HepG2 (cell line): ENCODE results near the gene NOL11. TPM values are rescaled to one million over a fixed set of nuclear protein-coding genes. Genes with fewer than 3 reads are reported as not detected.

Experiments used
- ATAC-seq: fragments of 200-7000 bp; cut with Tn5 transposase; 3 replicates; pipeline ENCODE4 v1.9.1; 2020; ENCODE audit warnings: mild to moderate bottlenecking, moderate library complexity
- Bru-seq: library from RNA; stranded (reverse); fragments of 400-500 nt; gene quantifications from one replicate; lab custom pipeline; 2021; lab: Mats Ljungman, UMichigan
- BruChase-seq, 2 experiments: library from RNA; stranded (reverse); fragments of 400-500 nt; gene quantifications; one replicate each; lab custom pipeline; 2021; lab: Mats Ljungman, UMichigan
- BruUV-seq: library from RNA; stranded (reverse); fragments of 400-500 nt; replicated peaks from 2 replicates; lab custom pipeline; 2021; lab: Mats Ljungman, UMichigan
- CTCF ChIA-PET: fragments of 300-600 bp; formaldehyde crosslinking; extraction: SDS; loops from one replicate; lab custom pipeline; 2021; ENCODE audit warnings: low total read pairs, inconsistent platforms, low intra/inter-chr PET ratio; lab: Yijun Ruan, JAX
- POLR2A ChIA-PET: fragments of 350-600 bp; sonication (Branson Sonifier 250); formaldehyde crosslinking; loops from one replicate; lab custom pipeline; 2020; ENCODE audit warnings: antibody characterized with exemption, inconsistent platforms; lab: Yijun Ruan, JAX
- DNase-seq: peaks from one replicate; pipeline ENCODE4 v3.0.0-alpha.2; 2015; ENCODE audit warnings: low spot score
- FAIRE-seq: peaks from 3 replicates; lab custom pipeline; 2011; peaks lifted over from hg19 to GRCh38; lab: Jason Lieb, UNC
- H2AFZ ChIP-seq: one replicate; pipeline ENCODE4 v1.6.1; 2011; ENCODE audit warnings: low read length, inconsistent platforms
- H3K27ac ChIP-seq: fragments of 300-600 bp; 3 replicates; pipeline ENCODE4 v1.8.0; 2011; ENCODE audit warnings: mixed run types, mild to moderate bottlenecking, mixed read lengths, low read length, inconsistent platforms; ENCODE audit not compliant: insufficient read depth; ENCODE audit errors: extremely low read length
- H3K27me3 ChIP-seq, 2 experiments: fragments of 200-600 bp in 1 of 2; 2 replicates in 1 of 2; 3 replicates in 1 of 2; pipeline versions ENCODE4 v1.6.0 to v1.8.0; 2011; ENCODE audit warnings: low read length in 2 of 2, mild to moderate bottlenecking in 2 of 2, moderate library complexity in 2 of 2, inconsistent platforms in 1 of 2; ENCODE audit not compliant: insufficient read depth in 2 of 2, control insufficient read depth in 1 of 2
- H3K36me3 ChIP-seq, 2 experiments: fragments of 200-600 bp in 1 of 2; replicated peaks in 1 of 2; 2 replicates in 1 of 2; 3 replicates in 1 of 2; pipeline versions ENCODE4 v1.5.1 to v1.8.0; 2011; ENCODE audit warnings: low read length in 2 of 2, inconsistent platforms in 1 of 2; ENCODE audit not compliant: insufficient read depth in 2 of 2, control insufficient read depth in 1 of 2
- H3K4me1 ChIP-seq: 2 replicates; pipeline ENCODE4 v1.5.1; 2012; ENCODE audit warnings: low read length, inconsistent platforms; ENCODE audit not compliant: insufficient read depth
- H3K4me2 ChIP-seq: 2 replicates; pipeline ENCODE4 v1.6.0; 2011; ENCODE audit warnings: low read depth, low read length, inconsistent platforms
- H3K4me3 ChIP-seq, 3 experiments: fragments of 200-600 bp in 1 of 3; sonication (generic), shearing (Covaris generic) in 1 of 3; replicated peaks in 1 of 3; 2 replicates each; pipeline ENCODE4 v1.5.1; 2011 to 2016; ENCODE audit warnings: low read length in 3 of 3, inconsistent platforms in 2 of 3, low read depth in 2 of 3, mild to moderate bottlenecking in 2 of 3, control low read depth in 1 of 3, mixed read lengths in 1 of 3; ENCODE audit not compliant: insufficient read depth in 1 of 3
- H3K79me2 ChIP-seq: one replicate; pipeline ENCODE4 v1.6.1; 2011; ENCODE audit warnings: low read length, inconsistent platforms; ENCODE audit not compliant: insufficient read depth
- H3K9ac ChIP-seq: 2 replicates; pipeline ENCODE4 v1.6.0; 2011; ENCODE audit warnings: mild to moderate bottlenecking, low read depth, low read length, inconsistent platforms; ENCODE audit not compliant: insufficient read depth
- H3K9me3 ChIP-seq: 2 replicates; pipeline ENCODE4 v1.5.1; 2012; ENCODE audit warnings: mild to moderate bottlenecking, low read length
- H4K20me1 ChIP-seq: 2 replicates; pipeline ENCODE4 v1.6.0; 2011; ENCODE audit warnings: inconsistent platforms, mild to moderate bottlenecking, low read length, moderate library complexity; ENCODE audit not compliant: insufficient read depth
- SNAPC4 ChIP-seq: sonication (generic); formaldehyde crosslinking; IDR thresholded peaks from 2 replicates; pipeline ENCODE4 v1.4.0; 2020; ENCODE audit warnings: mild to moderate bottlenecking, missing genetic modification reagents
- YEATS4 ChIP-seq: sonication (generic); formaldehyde crosslinking; IDR thresholded peaks from 2 replicates; pipeline ENCODE4 v1.4.0; 2020; ENCODE audit warnings: missing genetic modification reagents, borderline replicate concordance
- ZNF136 ChIP-seq: sonication (generic); formaldehyde crosslinking; IDR thresholded peaks from 2 replicates; pipeline ENCODE4 v1.8.1; 2022; ENCODE audit warnings: low read depth, mild to moderate bottlenecking, moderate library complexity, missing genetic modification reagents
- ZNF382 ChIP-seq: sonication (generic); formaldehyde crosslinking; IDR thresholded peaks from 2 replicates; pipeline ENCODE4 v1.5.0; 2020; ENCODE audit warnings: missing genetic modification reagents, mild to moderate bottlenecking, borderline replicate concordance
- ZNF574 ChIP-seq: sonication (generic); formaldehyde crosslinking; IDR thresholded peaks from 2 replicates; pipeline ENCODE4 v1.4.0; 2020; ENCODE audit warnings: missing genetic modification reagents
- WGBS: methylation state at CpG from one replicate; pipeline ENCODE4 v1.1.6; 2017; ENCODE audit warnings: low lambda C conversion rate; 5-methylcytosine and 5-hydroxymethylcytosine counted together
- in situ Hi-C: cut with HindIII; loops from 2 replicates; pipeline ENCODE4 v1.10.0; 2017; ENCODE audit warnings: low pct_unique_long_range_greater_than_20kb; ENCODE audit not compliant: extremely low pct_ligation_motif_present
- intact Hi-C: fragments of 100-400 bp; cut with micrococcal nuclease; formaldehyde crosslinking; loops from one replicate; pipeline ENCODE4 v1.10.0; 2022; ENCODE audit not compliant: unreplicated experiment
- long read RNA-seq, 2 experiments: library from RNA in 1 of 2; library from polyadenylated mRNA in 1 of 2; stranded (forward) in 1 of 2; unstranded in 1 of 2; transcript quantifications; one replicate each; pipeline ENCODE4 v2.0.0, GENCODE V29; 2019 to 2022
- polyA minus RNA-seq, 3 experiments: library from RNA; depleted of rRNA, polyadenylated mRNA; stranded (reverse); fragments of >200 nt; gene quantifications; 2 replicates each; pipeline ENCODE4 v1.2.3, GENCODE V29; 2011; ENCODE audit warnings: low replicate concordance in 1 of 3
- polyA plus RNA-seq, 8 experiments: library from polyadenylated mRNA; depleted of rRNA in 3 of 8; stranded (reverse) in 7 of 8; unstranded in 1 of 8; fragments of >200 nt; fragmentation: Illumina TruSeq in 4 of 8; extraction: Trizol in 4 of 8; gene quantifications; 2 replicates each; pipeline versions ENCODE4 v1.2.1 to v1.2.3, GENCODE V29; 2011 to 2016; ENCODE audit warnings: low read depth in 4 of 8, missing spikeins in 1 of 8, mixed read lengths in 1 of 8; ENCODE audit not compliant: insufficient read depth in 1 of 8
- total RNA-seq, 5 experiments: library from RNA; depleted of rRNA; stranded (reverse); fragments of >200 nt; fragmentation: Illumina TruSeq; extraction: Trizol; gene quantifications; 2 replicates each; pipeline ENCODE4 v1.2.3, GENCODE V29; 2016; ENCODE audit warnings: low read depth in 1 of 5

Gene NOL11
- total RNA-seq (2016; rRNA removed; fragmentation: Illumina TruSeq; extraction: Trizol) (124 and 187 TPM in 2 replicates), polyA plus RNA-seq (2011; rRNA removed) (33.5 and 45.8 TPM in 2 replicates), polyA minus RNA-seq (2011; rRNA and poly(A)+ RNA removed; ENCODE audit: low replicate concordance) (28.1 and 48.6 TPM in 2 replicates), Bru-seq, nascent RNA (percentile 94 among the genes with signal in this experiment), BruChase-seq, experiment 1, labeled RNA remaining after a 6-hour chase (percentile 95 among the genes with signal in this experiment), BruChase-seq, experiment 2, labeled RNA remaining after a 2-hour chase (percentile 96 among the genes with signal in this experiment)
- 13.5 and 17.7 TPM in 2 replicates for total RNA-seq (2016; cell fraction: cytosol; rRNA removed; fragmentation: Illumina TruSeq; extraction: Trizol; ENCODE audit: low read depth)
- 119 and 181 TPM in 2 replicates for total RNA-seq (2016; cell fraction: insoluble cytoplasmic fraction; rRNA removed; fragmentation: Illumina TruSeq; extraction: Trizol)
- total RNA-seq (2016; cell fraction: membrane; rRNA removed; fragmentation: Illumina TruSeq; extraction: Trizol) = 41.0 and 49.3 TPM in 2 replicates
- total RNA-seq (2016; cell fraction: nucleus; rRNA removed; fragmentation: Illumina TruSeq; extraction: Trizol) = 110 and 111 TPM in 2 replicates
- 14.8 and 21.3 TPM in 2 replicates for polyA plus RNA-seq (2011; cell fraction: cytosol; rRNA removed)
- 25.9 and 30.0 TPM in 2 replicates for polyA plus RNA-seq (2011; cell fraction: nucleus; rRNA removed)
- polyA plus RNA-seq (2012) = 44.1 and 58.2 TPM in 2 replicates
- 5.1 and 6.9 TPM in 2 replicates for polyA plus RNA-seq (2016; cell fraction: cytosol; fragmentation: Illumina TruSeq; extraction: Trizol; ENCODE audit: low read depth)
- 140 and 158 TPM in 2 replicates for polyA plus RNA-seq (2016; cell fraction: insoluble cytoplasmic fraction; fragmentation: Illumina TruSeq; extraction: Trizol; ENCODE audit: low read depth)
- polyA plus RNA-seq (2016; cell fraction: membrane; fragmentation: Illumina TruSeq; extraction: Trizol; ENCODE audit: low read depth) = 20.6 and 22.8 TPM in 2 replicates
- 143 and 159 TPM in 2 replicates for polyA plus RNA-seq (2016; cell fraction: nucleus; fragmentation: Illumina TruSeq; extraction: Trizol; ENCODE audit: insufficient read depth, low read depth)
- 80.5 and 83.1 TPM in 2 replicates for polyA minus RNA-seq (2011; cell fraction: cytosol; rRNA and poly(A)+ RNA removed)
- 134 and 139 TPM in 2 replicates for polyA minus RNA-seq (2011; cell fraction: nucleus; rRNA and poly(A)+ RNA removed)
- long read RNA-seq, experiment 1, transcript NOL11-201 (18 exons, 2,947 nt) = major isoform, 59 of 75 reads
- long read RNA-seq, experiment 1, partial matches to known transcripts = 10 of 75 reads
- long read RNA-seq, experiment 1, other reads (novel, unspliced or antisense) = 5 of 75 reads
- long read RNA-seq, experiment 2, transcript NOL11-201 (18 exons, 2,947 nt) = major isoform, 41 of 115 reads
- long read RNA-seq, experiment 2, partial matches to known transcripts = 48 of 115 reads
- long read RNA-seq, experiment 2, other reads (novel, unspliced or antisense) = 25 of 115 reads

- peak; percentile 98 for ATAC-seq
- Histone ChIP-seq H3K27ac (peak within 1 kb of the TSS; percentile 95), H3K79me2 (peaks cover 24% of the 10 kb centered on the region), H4K20me1 (no peaks in the 10 kb centered on the region), H3K9ac (peak within 1 kb of the TSS; percentile 99), H3K4me3 (peak within 1 kb of the TSS; percentile 90 to 97 (median 94)), H2AFZ (peak within 1 kb of the TSS; percentile 73), H3K4me1 (peaks cover 33% of the 10 kb centered on the region), H3K9me3 (no peaks in the 10 kb centered on the region), H3K4me2 (peak within 1 kb of the TSS; percentile 87), H3K36me3 (peaks cover 10 to 24% of the 10 kb centered on the region in 2 experiments), H3K27me3 (no peaks in the 10 kb centered on the region; a peak in 1 of 5 replicates)
- in situ Hi-C loops (no loop called here), intact Hi-C loops (loop anchor here (1.0 kb wide), 3 partner anchors 10 to 107 kb away; no protein-coding TSS in a partner anchor)
- peak; percentile 98 for DNase-seq
- ChIA-PET CTCF (interaction anchor here (0.9 kb wide), 1 partner anchor 62 kb away, joined by 5 read pairs; no protein-coding TSS in a partner anchor), POLR2A (interaction anchor here (0.5 to 3.4 kb wide), 17 partner anchors 8 to 568 kb away, joined by 3 to 72 read pairs (median 4); partner anchors contain the start of genes BPTF and KPNA2)
- peak; percentile 80 for FAIRE-seq
- WGBS = under 1% methylated on average over 24 of the region's 49 CpGs
- no TSS peak for BruUV-seq
- TF ChIP-seq ZNF382 (CRISPR knock-in tag) (no peak), SNAPC4 (CRISPR knock-in tag) (no peak), ZNF136 (peak; percentile 87; the same call in 1 of the 2 replicates), YEATS4 (CRISPR knock-in tag) (peak; percentile 94), ZNF574 (CRISPR knock-in tag) (peak; percentile 98)
These were observed at the start of gene NOL11 for GRCh38 chr17:67717624-67718324. Gene NOL11, plus strand, starts transcription at chr17:67717936. Its CDS starts 12 bp downstream, at chr17:67717948.
